ENCODE results near the gene KCNQ5. TPM values are rescaled to one million over a fixed set of nuclear protein-coding genes. Genes with fewer than 3 reads are reported as not detected.

Gene KCNQ5
- total RNA-seq, 2 donors from 2014 or later = 0.67 TPM; not detected in 1

DNA sequence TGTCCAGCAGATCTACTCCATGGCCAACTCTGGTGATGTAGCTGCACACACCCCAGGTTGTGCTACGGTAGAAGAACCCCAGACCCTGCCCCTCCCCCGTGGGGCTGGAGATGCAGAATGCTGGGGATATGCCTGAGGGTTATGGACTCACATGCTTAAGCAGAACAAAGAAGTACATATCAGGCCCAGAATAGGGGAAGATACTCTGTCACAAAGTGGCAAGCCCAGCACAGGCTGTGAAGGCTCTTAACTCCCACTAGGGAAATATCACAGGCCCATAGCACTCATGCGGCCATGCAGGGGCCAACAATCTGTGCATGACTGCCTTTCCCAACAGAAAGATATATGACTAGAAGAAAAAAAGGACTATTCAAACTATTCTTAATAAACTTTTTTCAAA, 234.9 kb downstream of the KCNQ5 start:
- Histone ChIP-seq H3K27me3 (no peaks in the 10 kb centered on the region), H3K4me1 (peaks cover 0 to 8% of the 10 kb centered on the region in 2 donors), H3K27ac (no peak overlapping the region), H3K36me3 (no peaks in the 10 kb centered on the region), H3K4me3 (no peak overlapping the region), H3K9me3 (no peaks in the 10 kb centered on the region)
- TF ChIP-seq, protein P1, sequence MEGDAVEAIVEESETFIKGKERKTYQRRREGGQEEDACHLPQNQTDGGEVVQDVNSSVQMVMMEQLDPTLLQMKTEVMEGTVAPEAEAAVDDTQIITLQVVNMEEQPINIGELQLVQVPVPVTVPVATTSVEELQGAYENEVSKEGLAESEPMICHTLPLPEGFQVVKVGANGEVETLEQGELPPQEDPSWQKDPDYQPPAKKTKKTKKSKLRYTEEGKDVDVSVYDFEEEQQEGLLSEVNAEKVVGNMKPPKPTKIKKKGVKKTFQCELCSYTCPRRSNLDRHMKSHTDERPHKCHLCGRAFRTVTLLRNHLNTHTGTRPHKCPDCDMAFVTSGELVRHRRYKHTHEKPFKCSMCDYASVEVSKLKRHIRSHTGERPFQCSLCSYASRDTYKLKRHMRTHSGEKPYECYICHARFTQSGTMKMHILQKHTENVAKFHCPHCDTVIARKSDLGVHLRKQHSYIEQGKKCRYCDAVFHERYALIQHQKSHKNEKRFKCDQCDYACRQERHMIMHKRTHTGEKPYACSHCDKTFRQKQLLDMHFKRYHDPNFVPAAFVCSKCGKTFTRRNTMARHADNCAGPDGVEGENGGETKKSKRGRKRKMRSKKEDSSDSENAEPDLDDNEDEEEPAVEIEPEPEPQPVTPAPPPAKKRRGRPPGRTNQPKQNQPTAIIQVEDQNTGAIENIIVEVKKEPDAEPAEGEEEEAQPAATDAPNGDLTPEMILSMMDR (IDR thresholded peaks at IDR 0.05) = no peak
- DNase-seq (ENCODE audit: low spot score) = no peak

DNA sequence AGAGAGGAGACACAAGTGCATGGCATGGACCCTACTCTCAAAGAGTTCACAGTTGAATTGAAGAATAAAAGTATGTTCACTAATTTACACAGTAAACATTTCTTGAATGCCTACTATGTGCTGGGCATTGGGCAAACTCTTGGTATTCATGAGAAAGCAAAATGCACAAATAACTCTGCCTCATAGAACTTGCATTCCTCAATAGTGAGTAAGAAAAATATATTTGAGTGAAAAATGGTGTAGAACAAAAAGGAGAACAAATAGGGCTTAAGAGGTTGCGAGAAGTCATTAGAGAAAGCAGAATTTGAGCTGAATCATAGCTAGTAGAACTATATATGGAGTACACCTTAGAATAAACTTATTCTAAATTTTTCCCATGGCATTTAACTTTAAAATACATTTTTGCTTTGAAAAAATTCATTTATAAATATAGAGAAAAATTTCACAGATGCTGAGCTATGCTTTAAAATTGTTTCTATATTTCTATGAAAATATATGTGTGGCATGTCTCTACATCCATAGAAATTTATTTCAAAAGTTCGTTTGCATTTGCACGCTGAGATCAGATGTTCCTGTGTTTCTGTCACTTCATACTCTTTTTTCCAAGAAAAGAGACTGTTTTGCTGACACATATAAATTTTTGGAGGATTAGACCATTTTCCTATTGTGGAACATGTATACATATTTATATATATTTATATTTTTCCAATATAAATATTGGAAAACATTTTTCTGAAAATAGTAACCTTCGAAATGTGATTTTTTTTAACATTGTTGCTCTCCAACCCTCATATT, 236.1 kb downstream of the KCNQ5 start:
- TF ChIP-seq, protein P1 (IDR thresholded peaks at IDR 0.05) = no peak
- Histone ChIP-seq H3K36me3 (no peaks in the 10 kb centered on the region), H3K4me3 (no peak overlapping the region), H3K27ac (no peak overlapping the region), H3K4me1 (peaks cover 0 to 20% of the 10 kb centered on the region in 2 donors), H3K9me3 (no peaks in the 10 kb centered on the region), H3K27me3 (no peaks in the 10 kb centered on the region)
- DNase-seq (ENCODE audit: low spot score) = no peak

DNA sequence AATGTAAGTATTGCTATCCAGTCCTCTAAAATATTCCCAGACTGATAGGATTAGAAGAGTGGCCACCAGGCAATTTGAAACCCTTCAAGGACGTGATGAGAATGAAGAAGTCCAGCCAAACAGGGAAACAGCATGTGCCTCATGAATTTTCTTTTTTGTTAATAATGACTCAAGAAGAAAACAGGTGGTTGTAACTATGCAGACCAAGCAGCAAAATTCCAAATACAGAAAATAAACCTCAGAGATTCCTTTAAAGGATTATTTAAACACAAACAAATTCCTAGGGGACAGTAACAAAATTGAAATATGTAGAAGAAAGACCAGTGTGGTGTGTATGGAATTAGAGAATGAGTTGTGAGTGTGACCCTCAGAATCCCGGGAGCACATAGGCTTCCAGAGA, 239.2 kb downstream of the KCNQ5 start:
- peaks cover 0 to 20% of the 10 kb centered on the region in 2 donors for H3K4me1 ChIP-seq
- no peak overlapping the region for H3K27ac ChIP-seq
- DNase-seq (ENCODE audit: low spot score) = no peak
- TF ChIP-seq, protein P1 (IDR thresholded peaks at IDR 0.05) = no peak
- H3K4me3 ChIP-seq = no peak overlapping the region
- no peaks in the 10 kb centered on the region for H3K27me3 ChIP-seq
- no peaks in the 10 kb centered on the region for H3K9me3 ChIP-seq
- no peaks in the 10 kb centered on the region for H3K36me3 ChIP-seq

DNA sequence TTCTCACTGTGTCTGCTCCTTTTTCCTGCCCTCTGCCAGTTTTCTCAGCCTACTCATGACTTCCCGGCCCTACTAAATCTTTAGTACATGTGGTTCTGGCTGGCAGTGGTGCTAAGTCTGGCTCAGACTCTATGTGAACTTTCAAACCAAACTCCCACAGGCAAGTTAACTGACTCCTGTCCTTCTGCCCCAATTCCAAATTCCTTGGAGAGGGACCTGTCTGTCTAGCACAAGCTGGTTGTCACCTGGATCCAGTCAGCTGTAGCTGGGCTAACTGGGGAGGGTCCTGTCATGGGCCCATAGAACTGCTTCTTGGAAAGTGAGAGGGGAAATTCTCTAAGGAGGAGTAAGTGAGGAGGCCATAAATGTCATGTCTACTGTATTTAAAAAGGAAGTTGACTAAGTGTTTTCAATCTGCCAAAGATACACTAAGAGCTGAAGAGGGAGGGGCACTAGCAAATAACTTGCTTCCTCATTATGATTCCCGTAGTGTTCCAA, 240.1 kb downstream of the KCNQ5 start:
- DNase-seq (ENCODE audit: low spot score) = no peak
- H3K9me3 ChIP-seq = no peaks in the 10 kb centered on the region
- peak overlapping the region in 1 of 2 donors; percentile 64 for H3K27ac ChIP-seq
- no peak overlapping the region for H3K4me3 ChIP-seq
- H3K36me3 ChIP-seq = no peaks in the 10 kb centered on the region
- no peaks in the 10 kb centered on the region for H3K27me3 ChIP-seq
- H3K4me1 ChIP-seq = peaks cover 0 to 20% of the 10 kb centered on the region in 2 donors
- TF ChIP-seq, protein P1 (IDR thresholded peaks at IDR 0.05) = no peak

DNA sequence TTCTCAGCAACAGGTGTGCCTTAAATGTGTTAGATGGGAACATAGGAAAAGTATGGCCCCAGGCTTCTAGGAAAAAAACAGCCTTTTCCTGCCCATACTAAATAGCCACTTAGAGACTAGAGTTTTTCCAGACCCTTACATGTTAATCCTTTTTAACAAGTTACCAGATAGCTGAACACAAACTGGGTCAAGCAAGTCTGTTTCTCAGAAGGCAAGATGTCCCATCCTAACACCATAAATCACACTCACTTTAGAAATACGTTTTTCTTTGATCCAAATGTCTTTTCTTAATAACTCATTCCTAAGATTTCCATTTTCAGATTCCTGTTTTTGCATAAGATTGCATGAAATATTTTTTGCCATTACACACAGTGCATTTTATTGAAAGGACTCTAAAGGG, 241.3 kb downstream of the KCNQ5 start:
- no peaks in the 10 kb centered on the region for H3K27me3 ChIP-seq
- no peak overlapping the region for H3K4me3 ChIP-seq
- H3K4me1 ChIP-seq = peaks cover 0 to 20% of the 10 kb centered on the region in 2 donors
- no peaks in the 10 kb centered on the region for H3K9me3 ChIP-seq
- H3K27ac ChIP-seq = no peak overlapping the region
- DNase-seq (ENCODE audit: low spot score) = no peak
- TF ChIP-seq, protein P1 (IDR thresholded peaks at IDR 0.05) = no peak
- H3K36me3 ChIP-seq = no peaks in the 10 kb centered on the region
